ENCODE measurements around the gene XPNPEP2. TPM values are rescaled to one million over a fixed set of nuclear protein-coding genes. Genes with fewer than 3 reads are reported as not detected.
A peak's percentile ranks its signal among the peaks of the same experiment; 100 is the strongest.

Gene XPNPEP2
- total and polyA plus RNA-seq, 8 donors, result 2.6 to 11.0 (median 7.1) TPM

- no peaks in the 10 kb centered on the region for H3K4me1 ChIP-seq
- H3K36me3 ChIP-seq, result no peaks in the 10 kb centered on the region
- H3K4me3 ChIP-seq, result no peak overlapping the region
- intact Hi-C loops (cut with DNase I), result no loop called here
- ATAC-seq (peak; percentile 24), DNase-seq (no peak)
- peaks cover 0 to 4% of the 10 kb centered on the region in 2 donors for H3K27me3 ChIP-seq
- H3K27ac ChIP-seq, result peak overlapping the region in 1 of 2 donors; percentile 70
- TF ChIP-seq, protein P1, sequence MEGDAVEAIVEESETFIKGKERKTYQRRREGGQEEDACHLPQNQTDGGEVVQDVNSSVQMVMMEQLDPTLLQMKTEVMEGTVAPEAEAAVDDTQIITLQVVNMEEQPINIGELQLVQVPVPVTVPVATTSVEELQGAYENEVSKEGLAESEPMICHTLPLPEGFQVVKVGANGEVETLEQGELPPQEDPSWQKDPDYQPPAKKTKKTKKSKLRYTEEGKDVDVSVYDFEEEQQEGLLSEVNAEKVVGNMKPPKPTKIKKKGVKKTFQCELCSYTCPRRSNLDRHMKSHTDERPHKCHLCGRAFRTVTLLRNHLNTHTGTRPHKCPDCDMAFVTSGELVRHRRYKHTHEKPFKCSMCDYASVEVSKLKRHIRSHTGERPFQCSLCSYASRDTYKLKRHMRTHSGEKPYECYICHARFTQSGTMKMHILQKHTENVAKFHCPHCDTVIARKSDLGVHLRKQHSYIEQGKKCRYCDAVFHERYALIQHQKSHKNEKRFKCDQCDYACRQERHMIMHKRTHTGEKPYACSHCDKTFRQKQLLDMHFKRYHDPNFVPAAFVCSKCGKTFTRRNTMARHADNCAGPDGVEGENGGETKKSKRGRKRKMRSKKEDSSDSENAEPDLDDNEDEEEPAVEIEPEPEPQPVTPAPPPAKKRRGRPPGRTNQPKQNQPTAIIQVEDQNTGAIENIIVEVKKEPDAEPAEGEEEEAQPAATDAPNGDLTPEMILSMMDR (IDR thresholded peaks at IDR 0.05), result no peak
- no peaks in the 10 kb centered on the region for H3K9me3 ChIP-seq
These were observed 7.6 kb upstream of the XPNPEP2 start for GRCh38 chrX:129731228-129731627.

- TF ChIP-seq, protein P1 (IDR thresholded peaks at IDR 0.05), result no peak
- Histone ChIP-seq H3K4me1 (no peaks in the 10 kb centered on the region), H3K4me3 (no peak overlapping the region), H3K27ac (no peak overlapping the region), H3K27me3 (no peaks in the 10 kb centered on the region), H3K9me3 (no peaks in the 10 kb centered on the region), H3K36me3 (no peaks in the 10 kb centered on the region)
- no peak for ATAC-seq
- DNase-seq, result no peak
- intact Hi-C loops (cut with DNase I), result no loop called here
These were observed 5.9 kb upstream of the XPNPEP2 start for GRCh38 chrX:129732857-129733256.

GRCh38 chrX:129733335-129733734, 5.4 kb upstream of the XPNPEP2 start:
- ATAC-seq (no peak), DNase-seq (no peak)
- H3K36me3 ChIP-seq, result no peaks in the 10 kb centered on the region
- H3K27ac ChIP-seq, result no peak overlapping the region
- no peaks in the 10 kb centered on the region for H3K4me1 ChIP-seq
- H3K4me3 ChIP-seq, result no peak overlapping the region
- H3K9me3 ChIP-seq, result no peaks in the 10 kb centered on the region
- H3K27me3 ChIP-seq, result no peaks in the 10 kb centered on the region
- TF ChIP-seq, protein P1 (IDR thresholded peaks at IDR 0.05), result no peak
- intact Hi-C loops (cut with DNase I), result no loop called here

GRCh38 chrX:129736491-129736890, 2.3 kb upstream of the XPNPEP2 start:
- H3K36me3 ChIP-seq, result no peaks in the 10 kb centered on the region
- H3K4me1 ChIP-seq, result peaks cover 0 to 3% of the 10 kb centered on the region in 2 donors
- ATAC-seq (no peak), DNase-seq (no peak)
- H3K27ac ChIP-seq, result no peak overlapping the region
- no peaks in the 10 kb centered on the region for H3K27me3 ChIP-seq
- H3K4me3 ChIP-seq, result no peak overlapping the region
- TF ChIP-seq, protein P1 (IDR thresholded peaks at IDR 0.05), result no peak
- intact Hi-C loops (cut with DNase I), result no loop called here
- H3K9me3 ChIP-seq, result no peaks in the 10 kb centered on the region

- ATAC-seq, result peak; percentile 65
- intact Hi-C loops (cut with DNase I), result no loop called here
- TF ChIP-seq, protein P1 (IDR thresholded peaks at IDR 0.05), result no peak
These were observed 863 bp upstream of the XPNPEP2 start for GRCh38 chrX:129737916-129738315.

More at GRCh38 chrX:129737916-129738315, 863 bp upstream of the XPNPEP2 start:
- Histone ChIP-seq H3K4me3 (no peak overlapping the region), H3K36me3 (no peaks in the 10 kb centered on the region), H3K27me3 (no peaks in the 10 kb centered on the region), H3K9me3 (no peaks in the 10 kb centered on the region), H3K4me1 (peaks cover 0 to 3% of the 10 kb centered on the region in 2 donors), H3K27ac (peak overlapping the region; percentile 7 to 28)
- DNase-seq, result no peak
